HG03520 (cell line): ENCODE measurements around the gene RYR1.
"Not testable (repeated sequence)": the region's sequence is repeated elsewhere in the genome, so short reads cannot be mapped to it uniquely, and the experiment has no call there.

ENCODE experiments used
- ATAC-seq: cut with Tn5 transposase; IDR thresholded peaks from one replicate; pipeline ENCODE4 v1.9.1; 2021; ENCODE audit warnings: mild to moderate bottlenecking, moderate library complexity; ENCODE audit not compliant: unreplicated experiment

The RYR1 gene

DNA sequence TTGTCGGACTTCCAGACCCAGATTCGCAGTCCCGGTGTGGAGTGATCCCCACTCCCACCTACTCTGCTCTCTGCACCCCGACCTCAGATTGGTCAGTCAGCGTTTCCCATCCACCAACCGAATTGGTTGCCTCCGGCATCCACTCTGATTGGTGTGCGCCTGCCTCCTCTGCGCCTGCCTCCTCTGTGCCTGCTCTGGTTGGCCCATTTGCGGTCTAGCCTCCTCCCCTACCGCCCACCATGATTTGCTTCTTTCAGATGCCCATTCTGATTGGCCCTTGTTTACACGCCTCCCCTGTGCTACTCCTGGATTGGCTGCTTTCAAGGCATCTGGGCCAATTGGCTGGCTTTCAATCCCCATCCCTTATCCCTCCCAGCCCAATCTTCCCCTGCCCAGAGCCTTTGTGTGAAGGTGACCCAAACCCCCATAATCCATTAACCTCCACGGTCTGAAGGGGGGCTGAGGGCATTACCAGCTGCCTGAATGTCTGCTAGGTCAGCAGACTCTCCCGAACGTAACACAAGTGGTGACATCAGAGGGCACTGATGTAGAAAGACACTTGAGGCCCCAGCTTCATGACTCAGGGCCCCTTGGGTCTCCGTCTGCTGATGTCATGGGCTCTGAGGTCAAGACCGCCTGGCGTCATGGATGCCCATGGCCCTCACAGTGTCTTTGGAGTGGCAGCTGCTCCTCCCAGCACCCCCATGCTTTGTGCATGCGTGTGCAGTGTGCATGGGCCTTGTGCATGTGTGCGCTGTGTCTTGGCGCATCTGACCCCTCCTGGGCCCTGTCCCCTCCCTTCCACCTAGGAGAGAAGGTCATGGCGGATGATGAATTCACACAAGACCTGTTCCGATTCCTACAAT is 103.8 kb downstream of the RYR1 start:
- ATAC-seq = no peak

DNA sequence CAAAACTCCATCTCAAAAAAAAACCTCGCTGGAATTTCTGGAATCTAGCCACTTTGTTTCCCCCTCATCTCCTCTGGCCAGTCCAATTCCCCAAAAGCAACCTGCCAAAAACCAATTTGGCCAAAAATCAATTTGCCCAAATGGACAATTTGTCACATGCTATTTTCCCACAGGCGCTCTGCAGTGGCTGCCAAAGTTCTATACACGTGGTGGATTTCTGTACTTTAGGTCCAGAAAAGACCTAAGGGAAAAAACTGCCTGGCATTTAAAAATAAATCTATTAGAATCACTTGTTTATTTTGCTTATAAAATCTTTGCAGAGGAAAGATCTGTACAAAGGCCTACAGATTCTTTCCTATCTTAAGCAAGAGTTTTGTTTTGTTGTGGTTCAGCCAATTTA is 104.9 kb downstream of the RYR1 start:
- ATAC-seq = no peak

DNA sequence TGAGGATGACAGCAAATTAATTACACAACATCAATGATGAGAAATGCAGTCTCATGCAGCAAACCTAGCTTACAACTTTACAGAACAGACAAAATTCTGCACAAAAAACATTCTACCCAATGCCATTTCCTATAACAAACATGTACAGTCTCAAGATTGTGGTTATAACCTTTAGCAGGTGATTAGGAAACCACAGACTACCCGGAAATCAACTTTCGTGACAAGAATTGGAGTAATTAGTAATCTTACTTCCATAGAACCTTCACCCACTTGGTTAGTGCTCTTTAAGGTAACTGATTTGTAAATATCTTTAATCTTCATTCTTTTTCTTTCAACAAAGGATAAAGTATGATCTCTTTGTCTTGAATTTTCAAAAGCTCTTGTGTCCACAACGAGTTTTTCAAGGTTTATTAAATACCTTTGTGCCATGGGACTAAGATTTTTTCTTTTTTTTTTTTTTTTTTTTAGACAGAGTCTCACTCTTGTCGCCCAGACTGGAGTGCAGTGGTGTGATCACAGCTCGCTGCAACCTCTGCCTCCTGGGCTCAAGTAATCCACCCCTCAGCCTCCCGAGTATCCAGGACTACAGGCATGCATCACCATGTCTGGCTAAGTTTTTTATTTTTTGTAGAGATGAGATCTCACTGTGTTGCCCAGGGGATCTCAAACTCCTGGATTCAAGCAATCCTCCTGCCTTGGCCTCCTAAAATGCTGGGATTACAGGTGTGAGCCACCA is 105.5 kb downstream of the RYR1 start:
- ATAC-seq = no peak

DNA sequence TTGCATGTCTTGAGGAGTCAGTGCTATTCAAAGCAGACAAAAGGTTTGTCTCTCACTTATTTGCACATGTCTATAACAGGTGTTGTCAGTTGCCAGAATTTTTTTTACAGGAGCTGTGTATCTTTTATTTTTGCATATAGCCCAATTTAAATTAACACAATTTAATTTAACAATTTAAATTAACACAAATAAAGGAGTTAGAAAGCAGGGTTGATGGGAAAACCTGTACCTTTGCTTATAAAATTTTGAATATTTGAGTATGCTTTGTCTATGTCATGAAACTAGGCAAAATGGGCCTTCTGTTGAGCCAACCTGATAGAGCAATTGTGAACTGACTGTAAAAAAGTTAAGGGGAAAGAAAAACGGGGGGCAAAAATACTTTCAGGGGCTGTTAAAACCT is 106.3 kb downstream of the RYR1 start:
- ATAC-seq = no peak

DNA sequence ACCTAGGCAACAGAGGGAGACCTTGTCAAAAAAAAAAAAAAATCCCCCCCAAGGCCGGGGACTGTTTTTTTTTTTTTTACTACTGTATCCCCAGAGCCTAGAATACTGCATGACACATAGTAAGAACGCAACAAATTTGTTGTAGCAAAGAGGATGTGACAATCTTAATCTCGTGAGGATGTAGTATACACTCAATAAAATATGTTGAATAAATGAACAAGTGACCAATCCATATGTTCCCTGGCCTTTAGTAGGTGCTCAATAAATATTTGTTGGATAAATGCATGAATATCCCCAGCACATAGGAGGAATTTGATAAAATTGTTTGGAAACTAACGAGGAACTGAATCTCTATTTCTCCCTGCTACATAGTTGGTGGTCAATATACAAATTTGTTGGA is 108.5 kb downstream of the RYR1 start:
- no peak for ATAC-seq

DNA sequence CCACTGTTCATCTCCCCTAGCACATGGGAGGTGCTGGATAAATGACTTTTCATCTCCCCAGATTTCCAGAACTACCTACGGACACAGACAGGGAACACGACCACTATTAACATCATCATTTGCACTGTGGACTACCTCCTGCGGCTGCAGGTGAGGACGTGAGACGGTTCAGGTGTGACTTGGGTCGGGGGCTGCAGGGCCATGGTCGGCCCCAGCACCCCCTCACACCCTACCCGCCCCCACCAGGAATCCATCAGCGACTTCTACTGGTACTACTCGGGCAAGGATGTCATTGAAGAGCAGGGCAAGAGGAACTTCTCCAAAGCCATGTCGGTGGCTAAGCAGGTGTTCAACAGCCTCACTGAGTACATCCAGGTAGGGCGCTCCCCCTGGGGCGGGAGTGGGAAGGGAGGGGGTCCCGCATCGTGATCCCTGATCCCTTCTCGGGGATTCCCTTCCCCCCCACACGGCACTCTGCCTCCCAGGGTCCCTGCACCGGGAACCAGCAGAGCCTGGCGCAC is 109.9 kb downstream of the RYR1 start:
- ATAC-seq = no peak

DNA sequence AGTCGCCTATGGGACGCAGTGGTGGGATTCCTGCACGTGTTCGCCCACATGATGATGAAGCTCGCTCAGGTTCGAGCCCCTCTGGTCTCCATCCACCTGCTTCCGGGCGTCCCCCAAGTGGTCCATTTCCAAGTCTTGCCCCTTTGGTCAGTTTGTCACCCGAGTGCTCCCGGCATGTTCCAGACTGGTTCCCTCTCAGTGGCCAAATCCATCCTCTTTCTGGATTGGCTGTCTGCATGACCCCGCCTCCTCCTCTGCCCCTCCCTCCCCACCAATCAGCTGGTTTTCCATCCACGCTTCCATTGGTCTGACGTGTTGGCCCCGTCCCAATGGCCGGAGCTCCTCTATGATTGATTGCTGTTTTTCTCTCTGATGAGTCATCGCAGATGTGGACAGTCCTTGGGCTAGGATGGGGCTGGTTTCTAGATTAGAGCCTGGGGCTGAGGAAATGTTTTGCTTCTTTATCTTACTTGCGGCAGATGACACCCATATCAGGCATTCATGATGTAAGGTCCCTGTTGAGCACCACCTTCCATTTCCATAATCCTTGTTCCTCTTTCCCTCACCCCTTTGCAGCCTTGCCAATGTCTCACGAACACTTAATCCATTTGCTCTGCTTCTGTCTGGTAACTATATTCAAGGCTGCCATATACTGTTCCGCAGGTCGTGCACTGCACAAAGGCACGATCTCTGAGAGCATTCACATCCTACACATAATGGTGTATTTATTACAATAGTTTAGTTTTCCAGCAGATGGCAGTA is 110.5 kb downstream of the RYR1 start:
- ATAC-seq = no peak

DNA sequence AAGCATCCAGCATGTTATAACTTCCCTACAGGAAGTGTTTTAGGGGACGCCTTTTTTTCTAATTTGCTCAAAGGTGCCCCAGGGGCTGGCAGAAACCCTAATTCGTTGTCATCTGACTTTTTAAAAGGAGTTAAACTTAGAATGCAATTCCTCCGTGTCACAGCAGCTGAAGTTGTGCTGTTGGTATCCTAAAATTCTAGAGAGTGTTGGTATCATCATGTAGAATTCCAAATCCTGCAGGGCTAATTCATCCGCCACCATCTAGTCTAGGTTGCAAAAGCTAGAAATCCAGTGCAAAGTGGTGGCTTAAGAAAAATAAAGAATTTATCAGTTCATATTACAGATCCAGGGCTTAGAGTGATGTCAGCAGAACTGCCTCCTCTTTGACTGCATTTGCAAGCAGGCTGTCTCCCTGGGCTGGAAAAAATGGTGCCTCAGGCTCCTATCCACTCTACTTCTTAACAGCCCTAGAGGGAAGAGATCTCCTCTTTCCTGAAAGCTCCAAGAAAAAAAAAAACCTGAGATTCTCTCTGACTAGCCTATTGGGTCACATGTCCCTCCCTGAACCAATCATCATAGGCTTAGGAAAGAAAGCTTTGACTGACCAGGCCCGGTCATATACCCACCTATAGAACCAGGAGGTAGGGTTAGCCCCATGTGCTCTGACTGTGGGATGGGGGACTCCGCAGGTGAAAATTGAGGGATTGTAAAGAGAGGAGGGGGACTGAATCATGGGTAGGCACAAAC is 111.3 kb downstream of the RYR1 start:
- ATAC-seq = no peak

DNA sequence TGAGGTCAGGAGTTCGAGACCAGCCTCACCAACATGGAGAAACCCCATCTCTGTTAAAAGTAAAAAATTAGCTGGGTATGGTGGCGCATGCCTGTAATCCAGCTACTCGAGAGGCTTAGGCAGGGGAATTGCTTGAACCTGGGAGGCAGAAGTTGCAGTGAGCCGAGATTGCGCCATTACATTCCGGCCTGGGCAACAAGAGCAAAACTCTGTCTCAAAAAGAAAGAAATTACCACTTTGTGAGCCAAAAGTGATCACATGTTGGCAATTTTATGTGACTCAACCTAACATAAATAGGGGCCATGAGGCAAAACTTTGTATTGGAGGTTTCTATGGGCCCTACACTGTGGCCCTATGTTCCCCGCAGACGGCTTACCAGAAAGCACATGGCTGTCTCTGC is 112.1 kb downstream of the RYR1 start:
- ATAC-seq = no peak

DNA sequence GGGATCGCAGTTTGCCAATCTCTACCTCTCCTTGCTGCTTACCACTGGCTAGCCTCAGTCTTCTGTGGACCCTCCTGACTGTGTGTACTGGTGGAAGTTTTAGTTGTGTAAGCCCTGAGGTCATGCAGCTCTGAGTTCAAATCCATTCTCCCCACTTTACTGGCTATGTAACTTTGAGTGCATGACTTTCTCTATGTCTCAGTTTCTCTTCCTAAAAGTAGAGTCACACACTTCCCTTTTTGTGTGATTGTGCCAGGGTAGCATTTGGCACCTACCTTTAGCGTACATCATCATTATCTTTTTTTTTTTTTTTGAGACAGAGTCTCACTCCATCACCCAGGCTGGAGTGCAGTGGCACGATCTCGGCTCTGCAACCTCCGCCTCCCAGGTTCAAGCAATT is 113.9 kb downstream of the RYR1 start:
- ATAC-seq = no peak

DNA sequence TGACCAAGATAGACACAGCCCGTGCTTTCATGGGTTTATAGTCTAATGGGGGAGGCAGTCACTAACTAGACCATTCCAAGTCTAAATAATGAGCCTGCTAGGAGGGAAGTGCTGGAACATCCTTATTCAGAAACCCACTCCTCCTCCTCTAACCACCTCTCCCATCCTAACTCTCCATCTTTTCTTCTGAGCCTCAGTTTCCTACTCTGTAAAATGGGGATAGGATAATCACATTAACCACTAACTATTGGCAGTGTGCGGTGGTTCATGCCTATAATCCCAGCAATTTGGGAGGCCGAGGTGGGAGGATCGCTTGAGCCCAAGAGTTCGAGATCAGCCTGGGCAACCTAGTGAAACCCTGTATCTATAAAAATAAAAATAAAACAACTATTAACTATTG is 115.6 kb downstream of the RYR1 start:
- ATAC-seq = no peak

DNA sequence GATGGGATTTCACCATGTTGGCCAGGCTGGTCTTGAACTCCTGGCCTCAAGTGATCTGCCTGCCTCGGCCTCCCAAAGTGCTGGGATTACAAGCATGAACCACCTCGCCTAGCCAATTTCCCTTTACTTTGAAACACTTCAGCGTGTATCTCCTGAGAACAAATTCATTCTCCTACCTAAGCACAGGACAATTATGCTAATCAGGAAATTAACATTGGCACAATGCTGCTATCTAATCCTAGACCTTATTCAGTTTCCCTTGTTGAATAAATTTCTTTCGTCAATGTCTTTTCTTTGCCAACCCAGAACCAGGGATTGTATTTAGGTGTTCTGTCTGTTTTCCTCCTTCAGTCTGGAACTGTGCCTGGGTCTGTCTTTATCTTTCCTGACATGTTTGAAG is 116.5 kb downstream of the RYR1 start:
- ATAC-seq = no peak

DNA sequence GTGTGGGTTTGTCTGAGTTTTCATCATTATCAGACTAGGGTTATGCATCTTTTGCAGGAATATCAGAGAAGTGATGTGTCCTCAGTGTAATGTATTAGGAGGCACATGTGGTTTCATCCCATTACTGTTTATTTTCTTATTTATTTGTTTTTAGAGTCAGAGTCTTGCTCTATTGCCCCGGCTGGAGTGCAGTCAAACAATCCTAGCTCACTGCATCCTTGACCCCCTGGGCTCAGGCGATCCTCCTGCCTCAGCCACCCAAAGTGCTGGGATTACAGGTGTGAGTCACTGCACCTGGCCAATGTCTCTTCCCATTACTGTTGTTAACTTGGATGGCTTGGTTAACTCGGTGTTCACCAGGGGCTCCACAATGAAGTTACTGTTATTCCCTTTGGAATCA is 116.9 kb downstream of the RYR1 start:
- ATAC-seq = no peak

DNA sequence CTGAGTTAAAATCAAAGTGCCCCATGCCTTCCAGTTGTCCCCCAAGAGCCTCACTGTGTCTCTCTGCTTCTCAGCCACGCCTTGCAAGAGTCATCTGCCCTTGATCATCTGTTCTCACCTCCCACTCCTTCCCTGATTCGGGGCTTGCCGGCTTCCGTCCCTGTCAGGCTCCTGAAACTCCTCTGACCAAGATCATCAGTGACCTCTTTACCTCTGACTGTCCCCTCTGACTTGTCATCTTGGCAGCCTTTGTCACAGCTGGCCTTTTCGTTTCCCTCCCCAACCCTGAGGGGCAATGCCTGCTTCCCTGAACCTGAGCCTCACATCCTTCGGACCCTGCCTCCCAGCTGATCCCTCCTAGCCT is 117.9 kb downstream of the RYR1 start:
- no peak for ATAC-seq

DNA sequence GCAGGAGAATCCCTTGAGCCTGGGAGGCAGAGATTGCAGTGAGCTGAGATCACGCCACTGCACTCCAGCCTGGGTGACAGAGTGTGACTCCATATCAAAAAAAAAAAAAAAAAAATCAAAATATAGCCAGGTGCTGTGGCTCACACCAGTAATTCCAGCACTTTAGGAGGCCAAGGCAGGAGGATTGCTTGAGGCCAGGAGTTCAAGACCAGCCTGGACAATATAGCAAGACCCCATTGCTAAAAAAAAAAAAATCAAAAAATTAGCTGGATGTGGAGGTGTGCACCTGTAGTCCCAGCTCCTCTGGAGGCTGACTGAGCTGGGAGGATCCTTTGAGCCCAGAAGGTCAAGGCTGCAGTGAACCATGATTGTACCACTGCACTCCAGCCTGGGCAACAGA is 119.7 kb downstream of the RYR1 start:
- not testable (repeated sequence) for ATAC-seq

DNA sequence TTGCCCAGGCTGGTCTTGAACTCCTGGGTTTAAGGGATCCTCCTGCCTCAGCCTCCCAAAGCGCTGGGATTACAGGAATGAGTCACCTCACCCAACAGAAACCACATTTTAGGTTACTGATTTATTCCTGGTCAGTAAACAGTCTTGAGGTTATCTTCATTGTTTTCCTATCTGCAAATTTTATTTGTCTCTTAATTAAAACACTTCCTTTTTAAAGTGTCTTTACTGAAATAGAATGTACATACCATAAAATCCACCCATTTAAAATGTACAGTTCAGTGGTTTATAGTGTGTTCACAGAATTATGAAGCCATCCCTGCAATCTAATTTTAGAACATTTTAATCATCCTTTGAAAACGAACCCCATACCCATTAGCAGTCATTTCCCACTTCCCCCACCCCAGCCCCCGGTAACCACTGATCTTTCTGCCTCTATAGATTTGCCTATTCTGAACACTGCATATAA is 121.2 kb downstream of the RYR1 start:
- no peak for ATAC-seq

DNA sequence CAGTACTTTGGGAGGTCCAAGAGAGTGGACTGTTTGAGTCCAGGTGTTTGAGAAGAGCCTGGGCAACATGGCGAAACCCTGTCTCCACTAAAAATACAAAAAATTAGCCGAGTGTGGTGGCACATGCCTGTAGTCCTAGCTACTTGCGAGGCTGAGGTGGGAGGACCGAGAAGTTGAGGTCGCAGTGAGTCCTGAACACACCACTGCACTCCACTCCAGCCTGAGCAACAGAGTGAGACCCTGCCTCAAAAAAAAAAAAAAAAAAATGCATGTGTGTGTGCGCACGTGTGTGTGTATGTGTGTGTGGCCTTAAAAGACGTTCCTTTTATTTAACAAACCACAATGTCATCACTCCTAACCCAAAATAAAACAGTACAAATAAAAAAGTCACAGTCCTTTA is 121.7 kb downstream of the RYR1 start:
- ATAC-seq = no peak

DNA sequence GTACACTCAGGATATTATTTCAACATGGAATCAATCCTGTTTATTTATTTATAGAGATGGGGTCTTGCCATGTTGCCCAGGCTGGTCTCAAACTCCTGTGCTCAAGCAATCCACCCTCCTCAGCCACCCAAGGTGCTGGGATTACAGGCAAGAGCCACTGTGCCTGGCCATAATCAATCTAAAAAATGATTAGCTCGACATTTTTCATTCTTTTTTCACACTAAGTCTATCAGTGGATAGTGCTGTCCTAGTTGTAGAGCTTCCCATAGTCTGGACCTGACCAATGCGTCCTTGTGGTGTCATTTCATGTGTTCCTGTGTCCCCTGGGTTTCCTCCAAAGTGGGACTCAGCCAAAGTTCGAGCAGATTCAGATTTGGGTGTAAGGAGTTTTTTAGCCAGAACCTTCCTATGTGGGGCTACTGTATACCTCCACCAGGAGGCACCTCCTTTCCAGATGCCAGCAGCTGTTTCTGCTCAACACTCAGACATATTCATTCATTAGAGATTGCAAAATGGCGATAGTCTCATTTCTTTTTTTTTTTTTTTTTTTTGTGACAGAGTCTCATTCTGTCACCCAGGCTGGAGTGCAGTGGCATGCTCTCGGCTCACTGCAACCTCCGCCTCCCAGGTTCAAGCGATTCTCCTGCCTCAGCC is 123.2 kb downstream of the RYR1 start:
- no peak for ATAC-seq

DNA sequence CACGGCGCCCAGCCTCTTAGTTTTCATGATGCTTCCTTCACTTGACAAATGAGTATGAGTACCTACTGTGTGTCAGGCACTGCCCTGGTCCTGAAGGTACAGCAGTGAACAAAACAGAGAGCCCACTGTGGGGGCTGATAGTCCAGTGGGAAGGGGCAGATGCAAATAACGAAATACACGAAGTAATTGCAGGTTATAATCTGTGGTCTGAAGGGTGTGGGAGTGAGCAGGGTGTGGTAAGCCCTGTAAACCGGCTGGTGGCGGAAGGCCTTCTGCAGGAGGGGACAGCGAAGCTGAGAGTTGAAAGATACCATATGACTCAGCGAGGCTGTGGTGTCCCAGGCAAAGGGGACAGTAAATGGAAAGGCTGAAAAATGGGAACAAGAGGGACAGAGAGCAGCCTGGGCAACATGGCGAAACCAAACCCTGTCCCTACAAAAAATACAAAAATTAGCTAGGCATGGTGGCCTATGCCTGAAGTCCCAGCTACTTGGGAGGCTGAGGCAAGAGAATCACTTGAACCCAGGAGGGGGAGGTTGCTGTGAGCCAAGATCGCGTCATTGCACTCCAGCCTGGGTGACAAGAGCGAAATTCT is 123.8 kb downstream of the RYR1 start:
- ATAC-seq = peak; percentile 40

DNA sequence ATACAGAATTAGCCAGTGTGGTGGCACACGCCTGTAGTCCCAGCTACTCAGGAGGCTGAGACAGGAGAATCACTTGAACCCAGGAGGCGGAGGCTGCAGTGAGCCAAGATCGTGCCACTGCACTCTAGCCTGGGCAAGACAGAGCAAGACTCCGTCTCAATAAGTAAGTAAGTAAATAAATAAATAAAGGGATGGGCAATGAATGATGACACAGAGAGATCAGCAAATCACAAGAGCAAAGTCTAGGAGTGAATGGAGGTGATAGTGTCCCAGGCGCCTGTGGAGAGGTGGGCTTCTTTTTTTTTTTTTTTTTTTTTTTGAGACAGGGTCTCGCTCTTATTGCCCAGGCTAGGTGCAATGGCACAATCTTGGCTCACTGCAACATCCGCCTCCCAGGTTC is 125.4 kb downstream of the RYR1 start:
- not testable (repeated sequence) for ATAC-seq
